CD4-positive, CD25-positive, alpha-beta regulatory T cell (primary cell): ENCODE results near the gene SH3TC2. TPM values are rescaled to one million over a fixed set of nuclear protein-coding genes. Genes with fewer than 3 reads are reported as not detected.

Source experiments
- ATAC-seq, 2 donors: fragments of 150-1000 bp; cut with Tn5 transposase; one replicate each; pipeline ENCODE4 v1.10.0; 2021; ENCODE audit warnings: low read depth in 2 of 2, moderate number of reproducible peaks in 2 of 2, moderate library complexity in 1 of 2
- DNase-seq, 3 donors: peaks; one replicate each; pipeline versions ENCODE4 v3.0.0 to v3.0.0-alpha.2; 2012 to 2022; ENCODE audit warnings: mixed read lengths in 1 of 3
- H3K27ac ChIP-seq: one replicate; pipeline ENCODE4 v1.7.0; 2013; ENCODE audit warnings: mild to moderate bottlenecking, low read length; ENCODE audit not compliant: insufficient read depth, poor library complexity, severe bottlenecking
- H3K27me3 ChIP-seq: one replicate; pipeline ENCODE4 v1.7.0; 2013; ENCODE audit warnings: low read length; ENCODE audit not compliant: control insufficient read depth, insufficient read depth
- H3K36me3 ChIP-seq: one replicate; pipeline ENCODE4 v1.7.0; 2013; ENCODE audit warnings: mild to moderate bottlenecking, low read length, moderate library complexity; ENCODE audit not compliant: control insufficient read depth, insufficient read depth
- H3K4me1 ChIP-seq: 2 replicates; pipeline ENCODE4 v1.7.0; 2013; ENCODE audit warnings: mild to moderate bottlenecking, low read length; ENCODE audit not compliant: insufficient read depth, control insufficient read depth, poor library complexity, severe bottlenecking
- H3K4me3 ChIP-seq: one replicate; pipeline ENCODE4 v1.7.0; 2013; ENCODE audit warnings: low read depth, mild to moderate bottlenecking, low read length, moderate library complexity
- H3K9me3 ChIP-seq, 2 experiments: 1 replicate in 1 of 2; 2 replicates in 1 of 2; pipeline ENCODE4 v1.7.0; 2013; ENCODE audit warnings: low read length in 2 of 2, mild to moderate bottlenecking in 1 of 2, moderate library complexity in 1 of 2; ENCODE audit not compliant: control insufficient read depth in 2 of 2
- H3K27ac Mint-ChIP-seq, 3 donors: one replicate each; pipeline ENCODE4 v1.8.0; 2020 to 2022; ENCODE audit warnings: mild to moderate bottlenecking in 3 of 3, mixed read lengths in 3 of 3, moderate library complexity in 2 of 3
- H3K27me3 Mint-ChIP-seq: one replicate; pipeline ENCODE4 v1.8.0; 2022; ENCODE audit warnings: mild to moderate bottlenecking, mixed read lengths
- H3K36me3 Mint-ChIP-seq: one replicate; pipeline ENCODE4 v1.8.0; 2020; ENCODE audit warnings: mixed read lengths
- H3K4me1 Mint-ChIP-seq, 4 donors: one replicate each; pipeline ENCODE4 v1.8.0; 2020 to 2022; ENCODE audit warnings: mixed read lengths in 4 of 4, mild to moderate bottlenecking in 1 of 4
- H3K4me3 Mint-ChIP-seq, 4 donors: one replicate each; pipeline ENCODE4 v1.8.0; 2020 to 2022; ENCODE audit warnings: mild to moderate bottlenecking in 4 of 4, mixed read lengths in 4 of 4, moderate library complexity in 3 of 4
- H3K9me3 Mint-ChIP-seq, 7 donors: one replicate each; pipeline ENCODE4 v1.8.0; 2020 to 2022; ENCODE audit warnings: mixed read lengths in 7 of 7, mild to moderate bottlenecking in 3 of 7, moderate library complexity in 2 of 7
- polyA plus RNA-seq, 4 donors: library from polyadenylated mRNA; unstranded; fragments of 300-500 nt; fragmentation: Illumina TruSeq; gene quantifications; one replicate each; pipeline ENCODE4 v1.2.3, GENCODE V29; 2021
- total RNA-seq: library from RNA; stranded (reverse); gene quantifications from one replicate; pipeline ENCODE4 v1.2.3, GENCODE V29; 2022

SH3TC2 gene
- total and polyA plus RNA-seq, 5 donors from 2014 or later = 0.69 TPM; not detected in 4

GRCh38 chr5:148974642-148975327 is 88.1 kb downstream of the SH3TC2 start:
- Mint-ChIP-seq H3K9me3 (no peaks in the 10 kb centered on the region), H3K4me1 (no peaks in the 10 kb centered on the region), H3K36me3 (no peaks in the 10 kb centered on the region), H3K27me3 (peaks cover 7% of the 10 kb centered on the region), H3K4me3 (no peak overlapping the region), H3K27ac (no peak overlapping the region)
- Histone ChIP-seq H3K4me3 (no peak overlapping the region), H3K27me3 (peaks cover 3% of the 10 kb centered on the region), H3K27ac (no peak overlapping the region), H3K36me3 (no peaks in the 10 kb centered on the region), H3K4me1 (no peaks in the 10 kb centered on the region), H3K9me3 (no peaks in the 10 kb centered on the region)
- no peak for ATAC-seq
- no peak for DNase-seq

GRCh38 chr5:148973455-148973854 is 89.4 kb downstream of the SH3TC2 start:
- H3K36me3 Mint-ChIP-seq = no peaks in the 10 kb centered on the region
- peaks cover 3% of the 10 kb centered on the region for H3K27me3 ChIP-seq
- H3K36me3 ChIP-seq = no peaks in the 10 kb centered on the region
- no peaks in the 10 kb centered on the region for H3K4me1 ChIP-seq
- no peak overlapping the region for H3K4me3 ChIP-seq
- peaks cover 7% of the 10 kb centered on the region for H3K27me3 Mint-ChIP-seq
- no peak overlapping the region for H3K27ac ChIP-seq
- ATAC-seq = no peak
- no peak overlapping the region for H3K4me3 Mint-ChIP-seq
- H3K9me3 Mint-ChIP-seq = no peaks in the 10 kb centered on the region
- no peak overlapping the region for H3K27ac Mint-ChIP-seq
- H3K9me3 ChIP-seq = no peaks in the 10 kb centered on the region
- no peak for DNase-seq
- no peaks in the 10 kb centered on the region for H3K4me1 Mint-ChIP-seq

- peaks cover 7% of the 10 kb centered on the region for H3K27me3 Mint-ChIP-seq
- ATAC-seq (no peak), DNase-seq (no peak)
- H3K36me3 ChIP-seq = no peaks in the 10 kb centered on the region
- H3K4me1 Mint-ChIP-seq = no peaks in the 10 kb centered on the region
- no peak overlapping the region for H3K27ac Mint-ChIP-seq
- H3K27ac ChIP-seq = no peak overlapping the region
- no peak overlapping the region for H3K4me3 Mint-ChIP-seq
- no peaks in the 10 kb centered on the region for H3K9me3 ChIP-seq
- H3K9me3 Mint-ChIP-seq = no peaks in the 10 kb centered on the region
- H3K36me3 Mint-ChIP-seq = no peaks in the 10 kb centered on the region
- H3K4me3 ChIP-seq = no peak overlapping the region
- H3K4me1 ChIP-seq = no peaks in the 10 kb centered on the region
- H3K27me3 ChIP-seq = peaks cover 3% of the 10 kb centered on the region
These were observed 89.9 kb downstream of the SH3TC2 start for GRCh38 chr5:148972974-148973374.

- Mint-ChIP-seq H3K4me3 (no peak overlapping the region), H3K9me3 (no peaks in the 10 kb centered on the region), H3K27me3 (peaks cover 7% of the 10 kb centered on the region), H3K4me1 (no peaks in the 10 kb centered on the region), H3K27ac (no peak overlapping the region), H3K36me3 (no peaks in the 10 kb centered on the region)
- DNase-seq = no peak
- no peak for ATAC-seq
- Histone ChIP-seq H3K27me3 (peaks cover 3% of the 10 kb centered on the region), H3K36me3 (no peaks in the 10 kb centered on the region), H3K4me3 (no peak overlapping the region), H3K4me1 (no peaks in the 10 kb centered on the region), H3K27ac (no peak overlapping the region), H3K9me3 (no peaks in the 10 kb centered on the region)
These were observed 90.5 kb downstream of the SH3TC2 start for GRCh38 chr5:148972396-148972795.

- no peaks in the 10 kb centered on the region for H3K9me3 Mint-ChIP-seq
- no peaks in the 10 kb centered on the region for H3K36me3 Mint-ChIP-seq
- DNase-seq (no peak), ATAC-seq (no peak)
- no peak overlapping the region for H3K27ac Mint-ChIP-seq
- H3K4me3 Mint-ChIP-seq = no peak overlapping the region
- Histone ChIP-seq H3K9me3 (no peaks in the 10 kb centered on the region), H3K27me3 (peaks cover 3% of the 10 kb centered on the region), H3K36me3 (no peaks in the 10 kb centered on the region), H3K4me1 (no peaks in the 10 kb centered on the region), H3K4me3 (no peak overlapping the region), H3K27ac (no peak overlapping the region)
- peaks cover 7% of the 10 kb centered on the region for H3K27me3 Mint-ChIP-seq
- no peaks in the 10 kb centered on the region for H3K4me1 Mint-ChIP-seq
These were observed 92.0 kb downstream of the SH3TC2 start for GRCh38 chr5:148970876-148971275.

- Mint-ChIP-seq H3K4me1 (no peaks in the 10 kb centered on the region), H3K27ac (no peak overlapping the region), H3K36me3 (no peaks in the 10 kb centered on the region), H3K9me3 (no peaks in the 10 kb centered on the region), H3K27me3 (peaks cover 7% of the 10 kb centered on the region), H3K4me3 (no peak overlapping the region)
- no peaks in the 10 kb centered on the region for H3K9me3 ChIP-seq
- ATAC-seq = no peak
- H3K27me3 ChIP-seq = peaks cover 3% of the 10 kb centered on the region
- H3K27ac ChIP-seq = no peak overlapping the region
- DNase-seq = no peak
- H3K4me1 ChIP-seq = no peaks in the 10 kb centered on the region
- H3K36me3 ChIP-seq = no peaks in the 10 kb centered on the region
- H3K4me3 ChIP-seq = no peak overlapping the region
These were observed 92.6 kb downstream of the SH3TC2 start for GRCh38 chr5:148970228-148970627.

- no peaks in the 10 kb centered on the region for H3K36me3 Mint-ChIP-seq
- no peak for ATAC-seq
- no peak for DNase-seq
- H3K4me3 Mint-ChIP-seq = no peak overlapping the region
- no peaks in the 10 kb centered on the region for H3K9me3 Mint-ChIP-seq
- H3K4me1 Mint-ChIP-seq = no peaks in the 10 kb centered on the region
- no peaks in the 10 kb centered on the region for H3K9me3 ChIP-seq
- H3K4me3 ChIP-seq = no peak overlapping the region
- peaks cover 2% of the 10 kb centered on the region for H3K27me3 ChIP-seq
- no peaks in the 10 kb centered on the region for H3K36me3 ChIP-seq
- no peak overlapping the region for H3K27ac Mint-ChIP-seq
- peaks cover 11% of the 10 kb centered on the region for H3K27me3 Mint-ChIP-seq
- H3K4me1 ChIP-seq = no peaks in the 10 kb centered on the region
- H3K27ac ChIP-seq = no peak overlapping the region
These were observed 93.6 kb downstream of the SH3TC2 start for GRCh38 chr5:148969291-148969690.

GRCh38 chr5:148968311-148968710 is 94.6 kb downstream of the SH3TC2 start:
- Histone ChIP-seq H3K36me3 (no peaks in the 10 kb centered on the region), H3K27ac (no peak overlapping the region), H3K4me3 (no peak overlapping the region), H3K9me3 (no peaks in the 10 kb centered on the region), H3K4me1 (no peaks in the 10 kb centered on the region), H3K27me3 (no peaks in the 10 kb centered on the region)
- DNase-seq (no peak), ATAC-seq (no peak)
- Mint-ChIP-seq H3K36me3 (no peaks in the 10 kb centered on the region), H3K27me3 (peaks cover 5% of the 10 kb centered on the region), H3K27ac (no peak overlapping the region), H3K9me3 (no peaks in the 10 kb centered on the region), H3K4me3 (no peak overlapping the region), H3K4me1 (peaks cover 0 to 4% (median 0%) of the 10 kb centered on the region in 4 donors)
